K562 (cell line): ENCODE measurements around the gene AGPAT2. TPM values are rescaled to one million over a fixed set of nuclear protein-coding genes. Genes with fewer than 3 reads are reported as not detected.

Experiments
- ATAC-seq: fragments of 200-7000 bp; cut with Tn5 transposase; 3 replicates; pipeline ENCODE4 v1.9.1; 2020; ENCODE audit warnings: moderate library complexity
- BruUV-seq: library from RNA; stranded (reverse); fragments of 400-500 nt; replicated peaks from 2 replicates; lab custom pipeline; 2021; lab: Mats Ljungman, UMichigan
- CTCF ChIA-PET: fragments of 300-600 bp; formaldehyde crosslinking; extraction: SDS; loops from one replicate; lab custom pipeline; 2021; ENCODE audit warnings: low intra/inter-chr PET ratio; lab: Yijun Ruan, JAX
- POLR2A ChIA-PET: fragments of 300-600, 350-650 bp; sonication (Branson Sonifier 250); formaldehyde crosslinking; extraction: SDS; loops from one replicate; lab custom pipeline; 2021; ENCODE audit warnings: antibody characterized with exemption, inconsistent platforms; lab: Yijun Ruan, JAX
- DNase-seq, 4 experiments: peaks; one replicate each; pipeline versions ENCODE4 v3.0.0 to v3.0.0-alpha.2; 2011 to 2018; ENCODE audit warnings: low spot score in 3 of 4, mixed read lengths in 3 of 4; ENCODE audit errors: extremely low read depth in 1 of 4
- FAIRE-seq: peaks from 2 replicates; lab custom pipeline; 2011; peaks lifted over from hg19 to GRCh38; lab: Jason Lieb, UNC
- H2AFZ ChIP-seq: 2 replicates; pipeline ENCODE4 v1.6.0; 2011; ENCODE audit warnings: low read depth, low read length, control low read depth, inconsistent platforms
- H3K27ac ChIP-seq: fragments of 200-600 bp; 3 replicates; pipeline ENCODE4 v1.8.0; 2011; ENCODE audit warnings: low read depth, mild to moderate bottlenecking, control low read depth, inconsistent platforms, low read length, moderate library complexity, mixed read lengths; ENCODE audit errors: extremely low read depth
- H3K27me3 ChIP-seq, 2 experiments: fragments of 300-600 bp in 1 of 2; 2 replicates in 1 of 2; 3 replicates in 1 of 2; pipeline versions ENCODE4 v1.6.0 to v1.8.0; 2011; ENCODE audit warnings: inconsistent platforms in 2 of 2, low read length in 2 of 2, mild to moderate bottlenecking in 1 of 2, mixed read lengths in 1 of 2, moderate library complexity in 1 of 2; ENCODE audit not compliant: control insufficient read depth in 2 of 2, insufficient read depth in 2 of 2
- H3K36me3 ChIP-seq: fragments of 300-600 bp; 3 replicates; pipeline ENCODE4 v1.8.0; 2011; ENCODE audit warnings: mild to moderate bottlenecking, low read length, inconsistent platforms; ENCODE audit not compliant: control insufficient read depth, insufficient read depth
- H3K4me1 ChIP-seq, 2 experiments: fragments of 200-600 bp in 1 of 2; replicated peaks in 1 of 2; 2 replicates in 1 of 2; 3 replicates in 1 of 2; pipeline versions ENCODE4 v1.5.1 to v1.8.0; 2011; ENCODE audit warnings: inconsistent platforms in 2 of 2, low read length in 2 of 2, mild to moderate bottlenecking in 1 of 2, mixed read lengths in 1 of 2, moderate library complexity in 1 of 2; ENCODE audit not compliant: control insufficient read depth in 2 of 2, insufficient read depth in 2 of 2
- H3K4me2 ChIP-seq: 2 replicates; pipeline ENCODE4 v1.6.1; 2011; ENCODE audit warnings: low read length, control low read depth, inconsistent platforms, mixed read lengths; ENCODE audit not compliant: insufficient read depth
- H3K4me3 ChIP-seq: fragments of 200-600 bp; sonication (generic), shearing (Covaris generic); 2 replicates; pipeline ENCODE4 v1.5.1; 2016; ENCODE audit warnings: control low read depth, inconsistent platforms
- H3K79me2 ChIP-seq: fragments of 200-600 bp; 3 replicates; pipeline ENCODE4 v1.8.0; 2011; ENCODE audit warnings: low read length, inconsistent platforms; ENCODE audit not compliant: control insufficient read depth, insufficient read depth
- H3K9ac ChIP-seq, 2 experiments: 2 replicates each; pipeline versions ENCODE4 v1.6.0 to v1.6.1; 2011; ENCODE audit warnings: low read depth in 2 of 2, low read length in 2 of 2, control low read depth in 1 of 2, inconsistent platforms in 1 of 2, mild to moderate bottlenecking in 1 of 2, mixed read lengths in 1 of 2; ENCODE audit not compliant: insufficient read depth in 1 of 2
- H3K9me1 ChIP-seq: one replicate; pipeline ENCODE4 v1.6.0; 2011; ENCODE audit warnings: inconsistent platforms, mild to moderate bottlenecking, low read length, moderate library complexity; ENCODE audit not compliant: control insufficient read depth, insufficient read depth
- H3K9me3 ChIP-seq: replicated peaks from 2 replicates; pipeline ENCODE4 v1.5.1; 2011; ENCODE audit warnings: low read depth, low read length, inconsistent platforms; ENCODE audit not compliant: control insufficient read depth, insufficient read depth
- H4K20me1 ChIP-seq: replicated peaks from 2 replicates; pipeline ENCODE4 v1.6.1; 2011; ENCODE audit warnings: low read length, inconsistent platforms, mixed read lengths; ENCODE audit not compliant: control insufficient read depth, insufficient read depth
- ATF4 ChIP-seq: fragments of 450-650 bp; formaldehyde crosslinking; IDR thresholded peaks from 2 replicates; pipeline ENCODE4 v1.4.0; 2022; ENCODE audit warnings: mild to moderate bottlenecking, moderate library complexity
- CBX5 ChIP-seq: IDR thresholded peaks from 2 replicates; pipeline ENCODE4 v1.6.1; 2014; ENCODE audit warnings: low read depth, borderline replicate concordance
- CCAR2 ChIP-seq: fragments of 200-400 bp; formaldehyde crosslinking; IDR thresholded peaks from 2 replicates; pipeline ENCODE4 v1.6.1; 2017; ENCODE audit warnings: mild to moderate bottlenecking, low read depth, low read length
- DLX4 ChIP-seq: fragments of 250-450 bp; sonication (Bioruptor Pico); IDR thresholded peaks from 2 replicates; pipeline ENCODE4 v1.6.1; 2021; ENCODE audit warnings: mild to moderate bottlenecking
- MCM7 ChIP-seq, 2 experiments: fragments of 450-650 bp; IDR thresholded peaks; 2 replicates each; pipeline ENCODE4 v1.6.1; 2016 to 2018
- NELFE ChIP-seq: IDR thresholded peaks from 2 replicates; pipeline ENCODE4 v1.6.1; 2011; ENCODE audit warnings: mild to moderate bottlenecking; ENCODE audit not compliant: insufficient read depth, insufficient read length
- PCBP1 ChIP-seq: fragments of 200-400 bp; formaldehyde crosslinking; IDR thresholded peaks from 2 replicates; pipeline ENCODE4 v1.6.1; 2018; ENCODE audit warnings: mild to moderate bottlenecking, low read depth, low read length; ENCODE audit not compliant: poor library complexity, severe bottlenecking
- RAD51 ChIP-seq: fragments of 450-650 bp; IDR thresholded peaks from 2 replicates; pipeline ENCODE4 v1.7.1; 2016; ENCODE audit warnings: low read depth, mild to moderate bottlenecking, borderline replicate concordance
- TFAP4 ChIP-seq: sonication (generic); formaldehyde crosslinking; IDR thresholded peaks from 2 replicates; pipeline ENCODE4 v1.8.0; 2022; ENCODE audit warnings: missing genetic modification reagents, mild to moderate bottlenecking, moderate library complexity, borderline replicate concordance
- TFE3 ChIP-seq: fragments of 450-650 bp; formaldehyde crosslinking; IDR thresholded peaks from 2 replicates; pipeline ENCODE4 v1.4.0; 2020; ENCODE audit warnings: mild to moderate bottlenecking, mixed read lengths
- USF1 ChIP-seq: sonication (generic); formaldehyde crosslinking; IDR thresholded peaks from 2 replicates; pipeline ENCODE4 v1.9.0; 2022; ENCODE audit warnings: mild to moderate bottlenecking, missing genetic modification reagents
- USF2 ChIP-seq: sonication (generic); formaldehyde crosslinking; IDR thresholded peaks from 2 replicates; pipeline ENCODE4 v1.5.0; 2020; ENCODE audit warnings: missing genetic modification reagents
- WHSC1 ChIP-seq: IDR thresholded peaks from one replicate; pipeline ENCODE4 v1.6.1; 2012; ENCODE audit warnings: low read length, control low read depth, inconsistent platforms
- ZKSCAN1 ChIP-seq: fragments of 150-350 bp; IDR thresholded peaks from 2 replicates; pipeline ENCODE4 v1.6.1; 2016; ENCODE audit warnings: low read depth, low read length
- ZNF263 ChIP-seq: sonication (generic); formaldehyde crosslinking; IDR thresholded peaks from 2 replicates; pipeline ENCODE4 v1.8.0; 2022; ENCODE audit warnings: mild to moderate bottlenecking, missing genetic modification reagents, borderline replicate concordance
- WGBS: fragments of 100-300 bp; shearing (Covaris generic); methylation state at CpG from one replicate; pipeline ENCODE4 v1.1.6; 2016; ENCODE audit warnings: low coverage, mixed read lengths; ENCODE audit not compliant: insufficient coverage; ENCODE audit errors: missing lambda C conversion rate; 5-methylcytosine and 5-hydroxymethylcytosine counted together
- in situ Hi-C: fragments of 300-500 bp; cut with MboI; formaldehyde crosslinking; loops from 4 replicates; pipeline ENCODE4 v1.15.0; 2018; ENCODE audit warnings: inconsistent platforms, mixed read lengths
- intact Hi-C: fragments of 100-400 bp; cut with micrococcal nuclease; formaldehyde crosslinking; loops from 2 replicates; pipeline ENCODE4 v1.14.2; 2022
- polyA plus RNA-seq, 8 experiments: library from polyadenylated mRNA; depleted of rRNA in 4 of 8; stranded (reverse) in 5 of 8; unstranded in 3 of 8; fragments of >200 nt; fragmentation: Nextera tagmentation in 2 of 8; fragmentation: Illumina TruSeq in 1 of 8; extraction: Ambion mirVana in 2 of 8; extraction: Trizol in 1 of 8; gene quantifications; 2 replicates each; pipeline versions ENCODE4 v1.2.1 to v1.2.3, GENCODE V29; 2011 to 2014; ENCODE audit warnings: inconsistent platforms in 1 of 8, missing spikeins in 1 of 8
- total RNA-seq, 7 experiments: library from RNA; depleted of rRNA in 6 of 7; stranded (reverse); fragments of >200 nt in 6 of 7; fragmentation: Illumina TruSeq in 2 of 7; extraction: Trizol in 2 of 7; gene quantifications; 2 replicates each; pipeline versions ENCODE4 v1.2.1 to v1.2.3, GENCODE V29; 2011 to 2021; ENCODE audit warnings: low replicate concordance in 1 of 7

AGPAT2 gene
- total and polyA plus RNA-seq, 9 of the 15 experiments (the other 6 are each of a cell fraction or from before 2014, with no cell fraction given), result 0.13 to 54.5 (median 23.9) TPM

GRCh38 chr9:136696502-136696901 lies 9.2 kb upstream of the AGPAT2 start:
- Histone ChIP-seq H3K36me3 (no peaks in the 10 kb centered on the region), H3K4me2 (no peak overlapping the region), H3K9me3 (no peaks in the 10 kb centered on the region), H3K4me1 (peaks cover 15 to 67% of the 10 kb centered on the region in 2 experiments; a peak in 4 of 5 replicates), H2AFZ (no peak overlapping the region), H3K9me1 (no peaks in the 10 kb centered on the region), H3K4me3 (no peak overlapping the region), H3K79me2 (no peaks in the 10 kb centered on the region), H3K27me3 (no peaks in the 10 kb centered on the region), H4K20me1 (no peaks in the 10 kb centered on the region), H3K27ac (no peak overlapping the region), H3K9ac (peak overlapping the region in 1 of 2 experiments; percentile 61; a peak in 1 of 4 replicates)
- no TSS peak for BruUV-seq
- FAIRE-seq, result no peak
- no peak for ATAC-seq
- no peak for DNase-seq
- intact Hi-C loops, result no loop called here
- in situ Hi-C loops, result no loop called here
- POLR2A ChIA-PET, result interaction anchor here (1.0 to 1.2 kb wide), 2 partner anchors 11 to 12 kb away, joined by 3 read pairs; no protein-coding TSS in a partner anchor
- 35% methylated on average over 9 of the region's 9 CpGs for WGBS
- TF ChIP-seq ZKSCAN1 (no peak), RAD51 (peak; percentile 57; the same call in 1 of the 2 replicates), USF1 (CRISPR knock-in tag) (peak; percentile 62), TFAP4 (CRISPR knock-in tag) (peak; percentile 74), CBX5 (no peak), ZNF263 (CRISPR knock-in tag) (peak; percentile 90), PCBP1 (peak; percentile 97), TFE3 (CRISPR knock-in tag) (peak; percentile 62), WHSC1 (no peak), DLX4 (CRISPR knock-in tag) (no peak), ATF4 (no peak), NELFE (no peak), CCAR2 (no peak), USF2 (CRISPR knock-in tag) (peak; percentile 24; the same call in 1 of the 2 replicates), MCM7 (IDR thresholded peaks at IDR 0.05) (no peak)
- CTCF ChIA-PET, result no interaction called here
